Measurements from ENCODE around the gene CARD18. TPM values are rescaled to one million over a fixed set of nuclear protein-coding genes. Genes with fewer than 3 reads are reported as not detected.

The CARD18 gene
- total and polyA plus RNA-seq, 2 experiments from 2014 or later = not detected

- H3K27me3 Mint-ChIP-seq (ENCODE audit: insufficient read depth, low read depth, poor library complexity) = no peaks in the 10 kb centered on the region
- H3K4me1 ChIP-seq (ENCODE audit: insufficient read depth) = no peaks in the 10 kb centered on the region; the same call in 1 of the 2 replicates
- no peaks in the 10 kb centered on the region for H4K20me1 ChIP-seq (replicated peaks; ENCODE audit: insufficient read depth)
- H3K4me1 Mint-ChIP-seq = no peaks in the 10 kb centered on the region
- H3K36me3 Mint-ChIP-seq (ENCODE audit: low read depth) = no peaks in the 10 kb centered on the region
- ATAC-seq (no peak), DNase-seq (ENCODE audit: low spot score) (no peak)
- H3K4me3 Mint-ChIP-seq = no peak overlapping the region
- H2AFZ ChIP-seq = no peak overlapping the region
- no peaks in the 10 kb centered on the region for H3K79me2 ChIP-seq (replicated peaks; ENCODE audit: insufficient read depth)
- H3K9me3 Mint-ChIP-seq = no peaks in the 10 kb centered on the region
- no peak overlapping the region for H3K27ac Mint-ChIP-seq
- H3F3A ChIP-seq (replicated peaks; ENCODE audit: low read depth) = no peaks in the 10 kb centered on the region
- TF ChIP-seq JUNB (IDR thresholded peaks at IDR 0.05; ENCODE audit: unreplicated experiment) (no peak), ZNF462 (CRISPR knock-in tag; IDR thresholded peaks at IDR 0.05) (no peak), REST (IDR thresholded peaks at IDR 0.05; ENCODE audit: unreplicated experiment) (no peak), EZH2 (IDR thresholded peaks at IDR 0.05; ENCODE audit: low read depth, unreplicated experiment) (no peak), STAT1 (IDR thresholded peaks at IDR 0.05; ENCODE audit: unreplicated experiment) (no peak), EZH2phosphoT487 (IDR thresholded peaks at IDR 0.05; ENCODE audit: unreplicated experiment) (no peak)
- no peaks in the 10 kb centered on the region for H3K36me3 ChIP-seq (ENCODE audit: insufficient read depth)
- no peaks in the 10 kb centered on the region for H3K9me2 ChIP-seq (ENCODE audit: insufficient read depth)
- no peak overlapping the region for H3K4me3 ChIP-seq
- H3K27me3 ChIP-seq (ENCODE audit: insufficient read depth) = no peaks in the 10 kb centered on the region
- H3K27ac ChIP-seq (ENCODE audit: low read depth) = no peak overlapping the region
- H3K4me2 ChIP-seq = no peak overlapping the region
Observed at GRCh38 chr11:105183987-105184386, 44.4 kb upstream of the CARD18 start.

Measured in GM23338 (cell line).